GM23338 (cell line): ENCODE results near the gene ZNF805. TPM values are rescaled to one million over a fixed set of nuclear protein-coding genes. Genes with fewer than 3 reads are reported as not detected.

Experiments
- ATAC-seq: fragments of 200-7000 bp; cut with Tn5 transposase; 3 replicates; pipeline ENCODE4 v1.9.1; 2020
- DNase-seq: peaks from one replicate; pipeline ENCODE4 v3.0.0-alpha.2; 2015; ENCODE audit warnings: low spot score
- H2AFZ ChIP-seq: fragments of 200-600 bp; sonication (generic); 2 replicates; pipeline ENCODE4 v1.8.0; 2016; ENCODE audit warnings: antibody characterized with exemption, mild to moderate bottlenecking, moderate library complexity
- H3F3A ChIP-seq: fragments of 200-600 bp; sonication (generic); replicated peaks from 2 replicates; pipeline ENCODE4 v1.8.0; 2017; ENCODE audit warnings: antibody characterized with exemption, mixed run types, low read depth
- H3K27ac ChIP-seq: fragments of 200-600 bp; sonication (generic); 2 replicates; pipeline ENCODE4 v1.6.1; 2016; ENCODE audit warnings: low read depth
- H3K27me3 ChIP-seq: fragments of 200-600 bp; sonication (generic); 2 replicates; pipeline ENCODE4 v1.8.0; 2016; ENCODE audit warnings: mild to moderate bottlenecking, mixed run types, moderate library complexity; ENCODE audit not compliant: insufficient read depth
- H3K36me3 ChIP-seq: fragments of 200-600 bp; sonication (generic); 2 replicates; pipeline ENCODE4 v1.8.0; 2016; ENCODE audit warnings: mild to moderate bottlenecking; ENCODE audit not compliant: insufficient read depth
- H3K4me1 ChIP-seq: fragments of 200-600 bp; sonication (generic); 2 replicates; pipeline ENCODE4 v1.8.0; 2016; ENCODE audit warnings: mild to moderate bottlenecking, moderate library complexity; ENCODE audit not compliant: insufficient read depth
- H3K4me2 ChIP-seq: fragments of 200-600 bp; sonication (generic); 2 replicates; pipeline ENCODE4 v1.7.1; 2017; ENCODE audit warnings: mixed run types
- H3K4me3 ChIP-seq: fragments of 200-600 bp; sonication (generic); 2 replicates; pipeline ENCODE4 v1.6.1; 2016; ENCODE audit warnings: mixed run types
- H3K79me2 ChIP-seq: fragments of 200-600 bp; sonication (generic); replicated peaks from 2 replicates; pipeline ENCODE4 v1.8.0; 2017; ENCODE audit warnings: mild to moderate bottlenecking; ENCODE audit not compliant: insufficient read depth
- H3K9me2 ChIP-seq: fragments of 200-600 bp; sonication (generic); 2 replicates; pipeline ENCODE4 v1.8.0; 2017; ENCODE audit not compliant: insufficient read depth
- H4K20me1 ChIP-seq: fragments of 200-600 bp; sonication (generic); replicated peaks from 2 replicates; pipeline ENCODE4 v1.8.0; 2017; ENCODE audit warnings: mild to moderate bottlenecking; ENCODE audit not compliant: insufficient read depth
- H3K27ac Mint-ChIP-seq: 2 replicates; pipeline ENCODE4 v1.8.0; 2020; ENCODE audit warnings: inconsistent platforms, mild to moderate bottlenecking, moderate library complexity, mixed read lengths
- H3K27me3 Mint-ChIP-seq: 3 replicates; pipeline ENCODE4 v1.8.0; 2022; ENCODE audit warnings: low read depth, mild to moderate bottlenecking, moderate library complexity, mixed read lengths, inconsistent platforms; ENCODE audit not compliant: insufficient read depth, poor library complexity
- H3K36me3 Mint-ChIP-seq: 3 replicates; pipeline ENCODE4 v1.8.0; 2021; ENCODE audit warnings: low read depth, mild to moderate bottlenecking, inconsistent platforms, moderate library complexity, mixed read lengths
- H3K4me1 Mint-ChIP-seq: 3 replicates; pipeline ENCODE4 v1.8.0; 2020; ENCODE audit warnings: mild to moderate bottlenecking, inconsistent platforms, mixed read lengths
- H3K4me3 Mint-ChIP-seq: 3 replicates; pipeline ENCODE4 v1.8.0; 2021; ENCODE audit warnings: moderate library complexity, mild to moderate bottlenecking, inconsistent platforms, mixed read lengths
- H3K9me3 Mint-ChIP-seq: 3 replicates; pipeline ENCODE4 v1.8.0; 2020; ENCODE audit warnings: moderate library complexity, mild to moderate bottlenecking, inconsistent platforms, mixed read lengths
- EZH2 ChIP-seq: fragments of 200-600 bp; sonication (generic); IDR thresholded peaks from one replicate; pipeline ENCODE4 v1.8.0; 2017; ENCODE audit warnings: antibody characterized with exemption, mild to moderate bottlenecking, low read depth; ENCODE audit not compliant: unreplicated experiment
- NANOG ChIP-seq: IDR thresholded peaks from 2 replicates; pipeline ENCODE4 v1.6.1; 2016; ENCODE audit warnings: antibody characterized with exemption, borderline replicate concordance
- POLR2AphosphoS5 ChIP-seq: IDR thresholded peaks from 2 replicates; pipeline ENCODE4 v1.6.1; 2016; ENCODE audit warnings: antibody characterized with exemption, low read depth
- STAT1 ChIP-seq: IDR thresholded peaks from one replicate; pipeline ENCODE4 v1.6.1; 2016; ENCODE audit warnings: antibody characterized with exemption; ENCODE audit not compliant: unreplicated experiment
- ZNF331 ChIP-seq: fragments of 250-450 bp; sonication (Bioruptor Pico); IDR thresholded peaks from 2 replicates; pipeline ENCODE4 v1.5.0; 2020; ENCODE audit warnings: low read depth, mild to moderate bottlenecking, moderate library complexity
- polyA plus RNA-seq: library from polyadenylated mRNA; unstranded; fragments of >200 nt; fragmentation: Nextera tagmentation; extraction: Ambion mirVana; gene quantifications from 2 replicates; pipeline ENCODE4 v1.2.1, GENCODE V29; 2016
- total RNA-seq: library from RNA; depleted of rRNA; stranded (reverse); fragments of >200 nt; shearing (Covaris generic); gene quantifications from 2 replicates; pipeline ENCODE4 v1.2.3, GENCODE V29; 2014
- TF ChIP-seq, protein P1 (sequence below): fragments of 250-450 bp; sonication (Bioruptor Pico); IDR thresholded peaks from 2 replicates; pipeline ENCODE4 v1.5.0; 2020; ENCODE audit warnings: mild to moderate bottlenecking, moderate library complexity

Gene ZNF805
- total and polyA plus RNA-seq, 2 experiments from 2014 or later, result 1.7 to 19.0 TPM

DNA sequence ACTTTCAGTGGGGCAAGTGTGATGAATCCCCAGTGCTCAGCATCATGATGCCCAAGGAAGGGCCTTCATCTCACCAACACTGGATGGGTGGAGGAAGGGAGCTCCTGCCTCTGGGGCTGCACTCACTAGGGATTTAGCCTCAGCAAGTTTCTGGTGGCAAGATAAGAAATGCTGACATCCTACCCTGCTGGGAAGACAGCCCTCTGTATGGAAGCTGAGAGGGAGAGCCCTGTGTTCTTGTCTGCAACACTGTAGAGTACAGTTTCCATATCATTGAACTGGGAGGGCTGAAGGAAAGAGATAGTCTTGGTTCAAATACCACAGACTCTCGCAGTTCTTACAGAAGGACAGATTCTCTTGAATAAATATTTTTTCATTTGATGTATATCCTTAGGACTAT, 32.6 kb downstream of the ZNF805 start:
- Histone ChIP-seq H3K79me2 (no peaks in the 10 kb centered on the region), H2AFZ (no peak overlapping the region), H3F3A (no peaks in the 10 kb centered on the region), H3K27me3 (no peaks in the 10 kb centered on the region), H4K20me1 (no peaks in the 10 kb centered on the region), H3K27ac (no peak overlapping the region), H3K9me2 (no peaks in the 10 kb centered on the region), H3K4me3 (no peak overlapping the region), H3K4me2 (no peak overlapping the region), H3K4me1 (no peaks in the 10 kb centered on the region), H3K36me3 (no peaks in the 10 kb centered on the region)
- ATAC-seq (no peak), DNase-seq (no peak)
- Mint-ChIP-seq H3K9me3 (no peaks in the 10 kb centered on the region), H3K4me1 (peaks cover 2% of the 10 kb centered on the region; the same call in 2 of the 3 replicates), H3K36me3 (no peaks in the 10 kb centered on the region; the same call in 2 of the 3 replicates), H3K27me3 (peaks cover 4% of the 10 kb centered on the region), H3K4me3 (no peak overlapping the region), H3K27ac (no peak overlapping the region)
- TF ChIP-seq POLR2AphosphoS5, result no peak
- TF ChIP-seq, protein P1, sequence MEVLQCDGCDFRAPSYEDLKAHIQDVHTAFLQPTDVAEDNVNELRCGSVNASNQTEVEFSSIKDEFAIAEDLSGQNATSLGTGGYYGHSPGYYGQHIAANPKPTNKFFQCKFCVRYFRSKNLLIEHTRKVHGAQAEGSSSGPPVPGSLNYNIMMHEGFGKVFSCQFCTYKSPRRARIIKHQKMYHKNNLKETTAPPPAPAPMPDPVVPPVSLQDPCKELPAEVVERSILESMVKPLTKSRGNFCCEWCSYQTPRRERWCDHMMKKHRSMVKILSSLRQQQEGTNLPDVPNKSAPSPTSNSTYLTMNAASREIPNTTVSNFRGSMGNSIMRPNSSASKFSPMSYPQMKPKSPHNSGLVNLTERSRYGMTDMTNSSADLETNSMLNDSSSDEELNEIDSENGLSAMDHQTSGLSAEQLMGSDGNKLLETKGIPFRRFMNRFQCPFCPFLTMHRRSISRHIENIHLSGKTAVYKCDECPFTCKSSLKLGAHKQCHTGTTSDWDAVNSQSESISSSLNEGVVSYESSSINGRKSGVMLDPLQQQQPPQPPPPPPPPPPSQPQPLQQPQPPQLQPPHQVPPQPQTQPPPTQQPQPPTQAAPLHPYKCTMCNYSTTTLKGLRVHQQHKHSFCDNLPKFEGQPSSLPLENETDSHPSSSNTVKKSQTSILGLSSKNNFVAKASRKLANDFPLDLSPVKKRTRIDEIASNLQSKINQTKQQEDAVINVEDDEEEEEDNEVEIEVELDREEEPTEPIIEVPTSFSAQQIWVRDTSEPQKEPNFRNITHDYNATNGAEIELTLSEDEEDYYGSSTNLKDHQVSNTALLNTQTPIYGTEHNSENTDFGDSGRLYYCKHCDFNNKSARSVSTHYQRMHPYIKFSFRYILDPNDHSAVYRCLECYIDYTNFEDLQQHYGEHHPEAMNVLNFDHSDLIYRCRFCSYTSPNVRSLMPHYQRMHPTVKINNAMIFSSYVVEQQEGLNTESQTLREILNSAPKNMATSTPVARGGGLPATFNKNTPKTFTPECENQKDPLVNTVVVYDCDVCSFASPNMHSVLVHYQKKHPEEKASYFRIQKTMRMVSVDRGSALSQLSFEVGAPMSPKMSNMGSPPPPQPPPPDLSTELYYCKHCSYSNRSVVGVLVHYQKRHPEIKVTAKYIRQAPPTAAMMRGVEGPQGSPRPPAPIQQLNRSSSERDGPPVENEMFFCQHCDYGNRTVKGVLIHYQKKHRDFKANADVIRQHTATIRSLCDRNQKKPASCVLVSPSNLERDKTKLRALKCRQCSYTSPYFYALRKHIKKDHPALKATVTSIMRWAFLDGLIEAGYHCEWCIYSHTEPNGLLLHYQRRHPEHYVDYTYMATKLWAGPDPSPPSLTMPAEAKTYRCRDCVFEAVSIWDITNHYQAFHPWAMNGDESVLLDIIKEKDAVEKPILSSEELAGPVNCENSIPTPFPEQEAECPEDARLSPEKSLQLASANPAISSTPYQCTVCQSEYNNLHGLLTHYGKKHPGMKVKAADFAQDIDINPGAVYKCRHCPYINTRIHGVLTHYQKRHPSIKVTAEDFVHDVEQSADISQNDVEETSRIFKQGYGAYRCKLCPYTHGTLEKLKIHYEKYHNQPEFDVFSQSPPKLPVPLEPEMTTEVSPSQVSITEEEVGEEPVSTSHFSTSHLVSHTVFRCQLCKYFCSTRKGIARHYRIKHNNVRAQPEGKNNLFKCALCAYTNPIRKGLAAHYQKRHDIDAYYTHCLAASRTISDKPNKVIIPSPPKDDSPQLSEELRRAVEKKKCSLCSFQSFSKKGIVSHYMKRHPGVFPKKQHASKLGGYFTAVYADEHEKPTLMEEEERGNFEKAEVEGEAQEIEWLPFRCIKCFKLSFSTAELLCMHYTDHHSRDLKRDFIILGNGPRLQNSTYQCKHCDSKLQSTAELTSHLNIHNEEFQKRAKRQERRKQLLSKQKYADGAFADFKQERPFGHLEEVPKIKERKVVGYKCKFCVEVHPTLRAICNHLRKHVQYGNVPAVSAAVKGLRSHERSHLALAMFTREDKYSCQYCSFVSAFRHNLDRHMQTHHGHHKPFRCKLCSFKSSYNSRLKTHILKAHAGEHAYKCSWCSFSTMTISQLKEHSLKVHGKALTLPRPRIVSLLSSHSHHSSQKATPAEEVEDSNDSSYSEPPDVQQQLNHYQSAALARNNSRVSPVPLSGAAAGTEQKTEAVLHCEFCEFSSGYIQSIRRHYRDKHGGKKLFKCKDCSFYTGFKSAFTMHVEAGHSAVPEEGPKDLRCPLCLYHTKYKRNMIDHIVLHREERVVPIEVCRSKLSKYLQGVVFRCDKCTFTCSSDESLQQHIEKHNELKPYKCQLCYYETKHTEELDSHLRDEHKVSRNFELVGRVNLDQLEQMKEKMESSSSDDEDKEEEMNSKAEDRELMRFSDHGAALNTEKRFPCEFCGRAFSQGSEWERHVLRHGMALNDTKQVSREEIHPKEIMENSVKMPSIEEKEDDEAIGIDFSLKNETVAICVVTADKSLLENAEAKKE, result no peak

DNA sequence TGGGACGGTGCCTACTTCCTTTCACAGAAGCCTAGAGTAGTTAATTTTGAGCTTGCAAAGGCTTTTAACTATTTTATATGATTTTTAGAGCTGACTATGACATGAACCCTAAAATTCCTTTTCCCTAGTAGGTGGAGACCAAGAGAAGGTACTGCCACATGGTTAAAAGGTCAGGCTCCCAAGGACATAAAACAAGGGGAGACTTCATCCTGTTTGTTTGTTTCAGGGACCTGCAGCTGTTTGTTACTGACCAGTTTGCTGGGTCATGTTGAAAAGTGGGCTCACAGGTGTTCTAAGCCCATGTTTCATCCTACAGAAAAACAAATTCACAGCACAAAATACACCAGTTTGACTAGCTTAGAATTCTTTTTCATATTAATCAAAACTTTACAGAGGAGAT, 36.0 kb downstream of the ZNF805 start:
- Histone ChIP-seq H2AFZ (no peak overlapping the region), H3K4me3 (no peak overlapping the region), H3F3A (no peaks in the 10 kb centered on the region), H3K9me2 (no peaks in the 10 kb centered on the region), H3K27ac (no peak overlapping the region), H3K4me2 (no peak overlapping the region), H3K27me3 (no peaks in the 10 kb centered on the region), H4K20me1 (peaks cover 5% of the 10 kb centered on the region; the same call in 1 of the 2 replicates), H3K79me2 (peaks cover 10% of the 10 kb centered on the region), H3K4me1 (peaks cover 4% of the 10 kb centered on the region), H3K36me3 (no peaks in the 10 kb centered on the region)
- Mint-ChIP-seq H3K27ac (no peak overlapping the region), H3K27me3 (peaks cover 5% of the 10 kb centered on the region), H3K4me3 (no peak overlapping the region), H3K36me3 (peaks cover 8% of the 10 kb centered on the region), H3K4me1 (peaks cover 5% of the 10 kb centered on the region), H3K9me3 (no peaks in the 10 kb centered on the region)
- DNase-seq (no peak), ATAC-seq (no peak)
- TF ChIP-seq, protein P1, result no peak
- TF ChIP-seq EZH2 (no peak), ZNF331 (CRISPR knock-in tag) (no peak), STAT1 (no peak), NANOG (no peak)
